ENCODE data around the gene TLK1. TPM values are rescaled to one million over a fixed set of nuclear protein-coding genes. Genes with fewer than 3 reads are reported as not detected.

Gene TLK1
- total and polyA plus RNA-seq, 12 donors: 5.8 to 41.8 (median 31.1) TPM

DNA sequence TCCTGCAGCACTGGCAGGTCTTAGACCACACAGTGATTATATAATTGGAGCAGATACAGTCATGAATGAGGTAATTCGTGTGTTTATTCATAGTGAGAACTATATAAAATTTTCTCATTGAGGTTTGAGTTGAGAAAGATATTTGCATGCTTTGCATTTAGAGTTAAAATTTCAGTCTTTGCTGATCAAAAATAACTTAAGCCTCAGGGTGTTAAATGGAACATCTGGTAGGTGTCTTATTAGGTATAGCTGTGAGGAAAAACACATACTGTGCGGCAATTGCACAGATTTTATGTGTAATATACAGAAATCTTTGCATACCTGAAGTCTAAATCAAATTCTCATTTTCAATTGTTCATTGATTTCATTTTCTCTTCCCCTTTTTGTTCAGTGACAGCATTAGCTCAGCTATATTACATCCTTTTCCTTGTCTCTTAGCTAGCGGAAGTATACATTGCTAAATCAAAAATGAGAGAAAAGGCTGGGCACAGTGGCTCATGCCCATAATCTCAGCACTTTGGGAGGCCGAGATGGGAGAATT, 210.4 kb downstream of the TLK1 start:
- no peak overlapping the region for H3K4me3 ChIP-seq
- intact Hi-C loops (cut with DNase I): no loop called here
- no peak overlapping the region for H3K27ac ChIP-seq
- H3K9me3 ChIP-seq: no peaks in the 10 kb centered on the region
- H3K4me1 ChIP-seq: peaks cover 0 to 16% (median 0%) of the 10 kb centered on the region in 9 donors
- WGBS, 2 donors: 93 to 94% methylated on average over 4 of the region's 4 CpGs
- no peak for ATAC-seq
- DNase-seq: no peak
- TF ChIP-seq, protein P1, sequence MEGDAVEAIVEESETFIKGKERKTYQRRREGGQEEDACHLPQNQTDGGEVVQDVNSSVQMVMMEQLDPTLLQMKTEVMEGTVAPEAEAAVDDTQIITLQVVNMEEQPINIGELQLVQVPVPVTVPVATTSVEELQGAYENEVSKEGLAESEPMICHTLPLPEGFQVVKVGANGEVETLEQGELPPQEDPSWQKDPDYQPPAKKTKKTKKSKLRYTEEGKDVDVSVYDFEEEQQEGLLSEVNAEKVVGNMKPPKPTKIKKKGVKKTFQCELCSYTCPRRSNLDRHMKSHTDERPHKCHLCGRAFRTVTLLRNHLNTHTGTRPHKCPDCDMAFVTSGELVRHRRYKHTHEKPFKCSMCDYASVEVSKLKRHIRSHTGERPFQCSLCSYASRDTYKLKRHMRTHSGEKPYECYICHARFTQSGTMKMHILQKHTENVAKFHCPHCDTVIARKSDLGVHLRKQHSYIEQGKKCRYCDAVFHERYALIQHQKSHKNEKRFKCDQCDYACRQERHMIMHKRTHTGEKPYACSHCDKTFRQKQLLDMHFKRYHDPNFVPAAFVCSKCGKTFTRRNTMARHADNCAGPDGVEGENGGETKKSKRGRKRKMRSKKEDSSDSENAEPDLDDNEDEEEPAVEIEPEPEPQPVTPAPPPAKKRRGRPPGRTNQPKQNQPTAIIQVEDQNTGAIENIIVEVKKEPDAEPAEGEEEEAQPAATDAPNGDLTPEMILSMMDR (IDR thresholded peaks at IDR 0.05): no peak
- peaks cover 0 to 76% (median 62%) of the 10 kb centered on the region in 9 donors for H3K36me3 ChIP-seq
- H3K27me3 ChIP-seq: no peaks in the 10 kb centered on the region

DNA sequence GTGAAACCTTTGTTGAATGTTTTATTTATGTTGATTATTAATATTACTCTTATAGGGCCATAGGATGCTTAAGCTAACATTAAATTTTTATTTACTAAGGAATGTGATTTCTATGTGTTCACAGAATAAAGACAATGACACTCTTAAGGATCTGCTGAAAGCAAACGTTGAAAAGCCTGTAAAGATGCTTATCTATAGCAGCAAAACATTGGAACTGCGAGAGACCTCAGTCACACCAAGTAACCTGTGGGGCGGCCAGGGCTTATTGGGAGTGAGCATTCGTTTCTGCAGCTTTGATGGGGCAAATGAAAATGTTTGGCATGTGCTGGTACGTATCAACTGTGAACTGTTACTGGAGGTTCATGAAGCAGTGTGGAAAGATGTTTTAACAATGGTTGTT, 211.3 kb downstream of the TLK1 start:
- H3K36me3 ChIP-seq: peaks cover 0 to 67% (median 54%) of the 10 kb centered on the region in 9 donors

DNA sequence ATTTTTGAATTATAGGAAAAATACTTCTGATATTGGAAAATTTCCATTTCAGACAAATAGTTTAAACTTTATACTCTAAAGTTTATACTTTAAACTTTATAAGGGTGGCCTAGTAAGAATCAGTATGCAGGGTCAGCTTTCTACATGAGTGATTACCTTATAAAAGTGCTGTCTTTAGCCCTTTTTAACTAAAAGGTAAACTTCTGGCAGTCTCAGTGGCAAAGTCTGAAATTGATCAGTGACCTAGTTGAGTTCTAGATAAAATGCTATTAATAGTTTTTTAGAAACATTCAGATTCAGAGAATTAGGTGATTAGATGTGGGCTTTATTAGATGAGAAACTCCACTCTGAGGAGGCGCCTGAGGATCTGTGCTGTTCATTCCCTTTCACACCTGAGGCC, 216.1 kb downstream of the TLK1 start:
- Histone ChIP-seq H3K4me3 (no peak overlapping the region), H3K4me1 (peaks cover 0 to 28% (median 5%) of the 10 kb centered on the region in 9 donors), H3K9me3 (no peaks in the 10 kb centered on the region), H3K27ac (no peak overlapping the region), H3K27me3 (no peaks in the 10 kb centered on the region), H3K36me3 (peaks cover 0 to 19% (median 5%) of the 10 kb centered on the region in 9 donors)
- no peak for ATAC-seq
- TF ChIP-seq, protein P1 (IDR thresholded peaks at IDR 0.05): no peak
- DNase-seq: no peak
- 98 to 100% methylated on average over 1 of the region's 1 CpG for WGBS, 2 donors
- intact Hi-C loops (cut with DNase I): no loop called here

More for the DNA sequence above, 211.3 kb downstream of the TLK1 start:
- H3K4me1 ChIP-seq: peaks cover 0 to 16% (median 0%) of the 10 kb centered on the region in 9 donors
- no peak overlapping the region for H3K4me3 ChIP-seq
- WGBS, 2 donors: 79% methylated on average over 5 of the region's 5 CpGs
- no peaks in the 10 kb centered on the region for H3K27me3 ChIP-seq
- H3K9me3 ChIP-seq: no peaks in the 10 kb centered on the region
- ATAC-seq (no peak), DNase-seq (no peak)
- no peak overlapping the region for H3K27ac ChIP-seq
- TF ChIP-seq, protein P1 (IDR thresholded peaks at IDR 0.05): no peak
- intact Hi-C loops (cut with DNase I): no loop called here

DNA sequence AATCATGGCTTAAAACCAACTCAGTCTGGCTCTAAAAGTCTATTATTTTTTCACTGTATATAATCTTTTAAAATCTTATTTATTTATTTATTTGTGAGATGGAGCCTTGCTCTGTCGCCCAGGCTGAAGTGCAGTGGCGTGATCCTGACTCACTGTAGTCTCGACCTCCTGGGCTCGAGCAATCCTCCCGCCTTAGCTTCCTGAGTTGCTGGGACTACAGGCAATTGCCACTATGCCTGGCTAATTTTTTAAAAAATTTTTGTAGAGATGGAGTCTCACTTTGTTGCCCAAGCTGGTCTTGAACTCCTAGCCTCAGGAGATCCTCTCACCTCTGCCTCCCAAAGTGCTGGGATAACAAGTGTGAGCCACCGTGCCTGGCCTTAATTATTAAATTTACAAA, 217.1 kb downstream of the TLK1 start:
- DNase-seq: no peak
- H3K27ac ChIP-seq: no peak overlapping the region
- no peak overlapping the region for H3K4me3 ChIP-seq
- intact Hi-C loops (cut with DNase I): no loop called here
- H3K27me3 ChIP-seq: no peaks in the 10 kb centered on the region
- TF ChIP-seq, protein P1 (IDR thresholded peaks at IDR 0.05): no peak
- 80 to 81% methylated on average over 6 of the region's 6 CpGs for WGBS, 2 donors
- peaks cover 0 to 32% (median 13%) of the 10 kb centered on the region in 9 donors for H3K4me1 ChIP-seq
- H3K36me3 ChIP-seq: peaks cover 0 to 9% (median 0%) of the 10 kb centered on the region in 9 donors
- no peaks in the 10 kb centered on the region for H3K9me3 ChIP-seq
- no peak for ATAC-seq

All from heart right ventricle (tissue), 16 donors.